ENCODE measurements around the gene SLIT3. TPM values are rescaled to one million over a fixed set of nuclear protein-coding genes. Genes with fewer than 3 reads are reported as not detected.

The SLIT3 gene
- total and polyA plus RNA-seq, 9 of the 15 experiments (the other 6 are each of a cell fraction or from before 2014, with no cell fraction given): 0.01 to 0.04 TPM; not detected in 7

GRCh38 chr5:169213479-169213878, 87.5 kb downstream of the SLIT3 start:
- no peaks in the 10 kb centered on the region for H3K79me2 ChIP-seq (ENCODE audit: control insufficient read depth, insufficient read depth, low read length)
- H3K4me1 ChIP-seq (replicated peaks in 1 of 2; ENCODE audit: control insufficient read depth in 2 of 2, insufficient read depth in 2 of 2, low read length in 2 of 2): no peaks in the 10 kb centered on the region
- intact Hi-C loops (cut with micrococcal nuclease) (no loop called here), in situ Hi-C loops (cut with MboI) (no loop called here)
- H4K20me1 ChIP-seq (replicated peaks; ENCODE audit: control insufficient read depth, insufficient read depth, low read length): no peaks in the 10 kb centered on the region
- no peaks in the 10 kb centered on the region for H3K9me3 ChIP-seq (replicated peaks; ENCODE audit: control insufficient read depth, insufficient read depth, low read depth, low read length)
- FAIRE-seq: no peak
- no peaks in the 10 kb centered on the region for H3K36me3 ChIP-seq (ENCODE audit: control insufficient read depth, insufficient read depth, low read length)
- no peak for ATAC-seq
- TF ChIP-seq RFX5 (IDR thresholded peaks at IDR 0.05; ENCODE audit: low read depth, low read length): no peak
- TF ChIP-seq ZNF395 (CRISPR knock-in tag; IDR thresholded peaks at IDR 0.05): no peak
- TF ChIP-seq MAX (CRISPR knock-in tag; IDR thresholded peaks at IDR 0.05): no peak
- no peak for TF ChIP-seq NCOR1 (IDR thresholded peaks at IDR 0.05)
- TF ChIP-seq NCOA4 (IDR thresholded peaks at IDR 0.05; ENCODE audit: partially characterized antibody): no peak
- TF ChIP-seq U2AF1 (optimal IDR thresholded peaks at IDR 0.05; ENCODE audit: low read depth, low read length): no peak
- no peak for TF ChIP-seq ZNF79 (CRISPR knock-in tag; IDR thresholded peaks at IDR 0.05; ENCODE audit: low read depth)
- no peak for TF ChIP-seq THAP7 (CRISPR knock-in tag; IDR thresholded peaks at IDR 0.05)
- no peak for TF ChIP-seq MLLT1 (IDR thresholded peaks at IDR 0.05)
- no peak for TF ChIP-seq SP1 (CRISPR knock-in tag; IDR thresholded peaks at IDR 0.05)
- TF ChIP-seq IRF2 (CRISPR knock-in tag; IDR thresholded peaks at IDR 0.05): no peak
- TF ChIP-seq POLR2H (tag; IDR thresholded peaks at IDR 0.05; ENCODE audit: low read depth): no peak
- TF ChIP-seq GATAD2B (IDR thresholded peaks at IDR 0.05; ENCODE audit: borderline replicate concordance): no peak
- TF ChIP-seq SRSF1 (IDR thresholded peaks at IDR 0.05; ENCODE audit: low read depth, low read length): no peak
- no peak for TF ChIP-seq POU5F1 (IDR thresholded peaks at IDR 0.05; ENCODE audit: borderline replicate concordance, low read depth, low read length, partially characterized antibody)
- no peak for TF ChIP-seq TGIF2 (CRISPR knock-in tag; IDR thresholded peaks at IDR 0.05)
- no peak for TF ChIP-seq NFRKB (IDR thresholded peaks at IDR 0.05; ENCODE audit: low read depth)
- DNase-seq (ENCODE audit: extremely low read depth in 1 of 4, low spot score in 3 of 4): no peak
- H3K4me3 ChIP-seq: no peak overlapping the region
- POLR2A ChIA-PET: no interaction called here
- H3K9ac ChIP-seq (ENCODE audit: insufficient read depth in 1 of 2, low read depth in 2 of 2, low read length in 2 of 2): no peak overlapping the region
- no TSS peak for BruUV-seq (replicated peaks)
- H3K27ac ChIP-seq (ENCODE audit: extremely low read depth, low read depth, low read length): no peak overlapping the region
- H3K27me3 ChIP-seq (ENCODE audit: control insufficient read depth in 2 of 2, insufficient read depth in 2 of 2, low read length in 2 of 2): peaks cover 0 to 3% of the 10 kb centered on the region in 2 experiments; a peak in 2 of 5 replicates
- no peak overlapping the region for H2AFZ ChIP-seq (ENCODE audit: low read depth, low read length)
- no peak overlapping the region for H3K4me2 ChIP-seq (ENCODE audit: insufficient read depth, low read length)
- H3K9me1 ChIP-seq (ENCODE audit: control insufficient read depth, insufficient read depth, low read length): no peaks in the 10 kb centered on the region
- CTCF ChIA-PET (ENCODE audit: low intra/inter-chr PET ratio): no interaction called here
